GM23338 (cell line): ENCODE results near the gene AKIP1. TPM values are rescaled to one million over a fixed set of nuclear protein-coding genes. Genes with fewer than 3 reads are reported as not detected.

ENCODE experiments used
- ATAC-seq: fragments of 200-7000 bp; cut with Tn5 transposase; 3 replicates; pipeline ENCODE4 v1.9.1; 2020
- DNase-seq: peaks from one replicate; pipeline ENCODE4 v3.0.0-alpha.2; 2015; ENCODE audit warnings: low spot score
- H2AFZ ChIP-seq: fragments of 200-600 bp; sonication (generic); 2 replicates; pipeline ENCODE4 v1.8.0; 2016; ENCODE audit warnings: antibody characterized with exemption, mild to moderate bottlenecking, moderate library complexity
- H3F3A ChIP-seq: fragments of 200-600 bp; sonication (generic); replicated peaks from 2 replicates; pipeline ENCODE4 v1.8.0; 2017; ENCODE audit warnings: antibody characterized with exemption, mixed run types, low read depth
- H3K27ac ChIP-seq: fragments of 200-600 bp; sonication (generic); 2 replicates; pipeline ENCODE4 v1.6.1; 2016; ENCODE audit warnings: low read depth
- H3K27me3 ChIP-seq: fragments of 200-600 bp; sonication (generic); 2 replicates; pipeline ENCODE4 v1.8.0; 2016; ENCODE audit warnings: mild to moderate bottlenecking, mixed run types, moderate library complexity; ENCODE audit not compliant: insufficient read depth
- H3K36me3 ChIP-seq: fragments of 200-600 bp; sonication (generic); 2 replicates; pipeline ENCODE4 v1.8.0; 2016; ENCODE audit warnings: mild to moderate bottlenecking; ENCODE audit not compliant: insufficient read depth
- H3K4me1 ChIP-seq: fragments of 200-600 bp; sonication (generic); 2 replicates; pipeline ENCODE4 v1.8.0; 2016; ENCODE audit warnings: mild to moderate bottlenecking, moderate library complexity; ENCODE audit not compliant: insufficient read depth
- H3K4me2 ChIP-seq: fragments of 200-600 bp; sonication (generic); 2 replicates; pipeline ENCODE4 v1.7.1; 2017; ENCODE audit warnings: mixed run types
- H3K4me3 ChIP-seq: fragments of 200-600 bp; sonication (generic); 2 replicates; pipeline ENCODE4 v1.6.1; 2016; ENCODE audit warnings: mixed run types
- H3K79me2 ChIP-seq: fragments of 200-600 bp; sonication (generic); replicated peaks from 2 replicates; pipeline ENCODE4 v1.8.0; 2017; ENCODE audit warnings: mild to moderate bottlenecking; ENCODE audit not compliant: insufficient read depth
- H3K9me2 ChIP-seq: fragments of 200-600 bp; sonication (generic); 2 replicates; pipeline ENCODE4 v1.8.0; 2017; ENCODE audit not compliant: insufficient read depth
- H4K20me1 ChIP-seq: fragments of 200-600 bp; sonication (generic); replicated peaks from 2 replicates; pipeline ENCODE4 v1.8.0; 2017; ENCODE audit warnings: mild to moderate bottlenecking; ENCODE audit not compliant: insufficient read depth
- H3K27ac Mint-ChIP-seq: 2 replicates; pipeline ENCODE4 v1.8.0; 2020; ENCODE audit warnings: inconsistent platforms, mild to moderate bottlenecking, moderate library complexity, mixed read lengths
- H3K27me3 Mint-ChIP-seq: 3 replicates; pipeline ENCODE4 v1.8.0; 2022; ENCODE audit warnings: low read depth, mild to moderate bottlenecking, moderate library complexity, mixed read lengths, inconsistent platforms; ENCODE audit not compliant: insufficient read depth, poor library complexity
- H3K36me3 Mint-ChIP-seq: 3 replicates; pipeline ENCODE4 v1.8.0; 2021; ENCODE audit warnings: low read depth, mild to moderate bottlenecking, inconsistent platforms, moderate library complexity, mixed read lengths
- H3K4me1 Mint-ChIP-seq: 3 replicates; pipeline ENCODE4 v1.8.0; 2020; ENCODE audit warnings: mild to moderate bottlenecking, inconsistent platforms, mixed read lengths
- H3K4me3 Mint-ChIP-seq: 3 replicates; pipeline ENCODE4 v1.8.0; 2021; ENCODE audit warnings: moderate library complexity, mild to moderate bottlenecking, inconsistent platforms, mixed read lengths
- H3K9me3 Mint-ChIP-seq: 3 replicates; pipeline ENCODE4 v1.8.0; 2020; ENCODE audit warnings: moderate library complexity, mild to moderate bottlenecking, inconsistent platforms, mixed read lengths
- CTCF ChIP-seq, 2 experiments: fragments of 200-600 bp in 1 of 2; sonication (generic) in 1 of 2; conservative IDR thresholded peaks; 2 replicates each; pipeline versions ENCODE4 v1.5.1 to v1.6.1; 2016 to 2017; ENCODE audit warnings: antibody characterized with exemption in 2 of 2, low read depth in 2 of 2, mild to moderate bottlenecking in 2 of 2, moderate library complexity in 1 of 2
- ETS1 ChIP-seq: IDR thresholded peaks from 2 replicates; pipeline ENCODE4 v1.6.1; 2016; ENCODE audit warnings: antibody characterized with exemption
- POLR2AphosphoS5 ChIP-seq: IDR thresholded peaks from 2 replicates; pipeline ENCODE4 v1.6.1; 2016; ENCODE audit warnings: antibody characterized with exemption, low read depth
- REST ChIP-seq: IDR thresholded peaks from one replicate; pipeline ENCODE4 v1.6.1; 2018; ENCODE audit warnings: antibody characterized with exemption; ENCODE audit not compliant: unreplicated experiment
- ZNF114 ChIP-seq: fragments of 250-450 bp; sonication (Bioruptor Pico); IDR thresholded peaks from 2 replicates; pipeline ENCODE4 v1.5.0; 2020; ENCODE audit warnings: mild to moderate bottlenecking, moderate library complexity
- ZNF462 ChIP-seq: fragments of 250-450 bp; sonication (Bioruptor Pico); IDR thresholded peaks from 2 replicates; pipeline ENCODE4 v1.5.0; 2020; ENCODE audit warnings: mild to moderate bottlenecking, moderate library complexity
- polyA plus RNA-seq: library from polyadenylated mRNA; unstranded; fragments of >200 nt; fragmentation: Nextera tagmentation; extraction: Ambion mirVana; gene quantifications from 2 replicates; pipeline ENCODE4 v1.2.1, GENCODE V29; 2016
- total RNA-seq: library from RNA; depleted of rRNA; stranded (reverse); fragments of >200 nt; shearing (Covaris generic); gene quantifications from 2 replicates; pipeline ENCODE4 v1.2.3, GENCODE V29; 2014

Gene AKIP1
- total and polyA plus RNA-seq, 2 experiments from 2014 or later, result 11.1 to 14.0 TPM

- TF ChIP-seq POLR2AphosphoS5, result peak; percentile 88
- TF ChIP-seq ZNF114, result no peak
Measured at GRCh38 chr11:8911029-8911823, at the start of gene AKIP1 (continued).

- peaks cover 10% of the 10 kb centered on the region for H3K27me3 Mint-ChIP-seq
- Histone ChIP-seq H3K9me2 (no peaks in the 10 kb centered on the region), H3K79me2 (peaks cover 11% of the 10 kb centered on the region; the same call in 1 of the 2 replicates), H3K27ac (no peak overlapping the region), H3K4me1 (peaks cover 7% of the 10 kb centered on the region), H3K27me3 (no peaks in the 10 kb centered on the region), H3F3A (no peaks in the 10 kb centered on the region), H3K4me2 (peak overlapping the region; percentile 58), H4K20me1 (no peaks in the 10 kb centered on the region), H2AFZ (no peak overlapping the region), H3K4me3 (no peak overlapping the region), H3K36me3 (no peaks in the 10 kb centered on the region)
- ATAC-seq (no peak), DNase-seq (no peak)
- no peaks in the 10 kb centered on the region for H3K36me3 Mint-ChIP-seq
- H3K9me3 Mint-ChIP-seq, result no peaks in the 10 kb centered on the region
- H3K4me3 Mint-ChIP-seq, result no peak overlapping the region
- no peak overlapping the region for H3K27ac Mint-ChIP-seq
- peaks cover 36% of the 10 kb centered on the region for H3K4me1 Mint-ChIP-seq
- TF ChIP-seq ETS1 (no peak), CTCF (conservative IDR thresholded peaks at IDR 0.05; ENCODE audit: low read depth in 2 of 2) (no peak), ZNF462 (CRISPR knock-in tag) (no peak), REST (no peak)
Measured at GRCh38 chr11:8863838-8864237, 47.2 kb upstream of the AKIP1 start.
